ENCODE results near the gene MAP4K4.

The MAP4K4 gene

DNA sequence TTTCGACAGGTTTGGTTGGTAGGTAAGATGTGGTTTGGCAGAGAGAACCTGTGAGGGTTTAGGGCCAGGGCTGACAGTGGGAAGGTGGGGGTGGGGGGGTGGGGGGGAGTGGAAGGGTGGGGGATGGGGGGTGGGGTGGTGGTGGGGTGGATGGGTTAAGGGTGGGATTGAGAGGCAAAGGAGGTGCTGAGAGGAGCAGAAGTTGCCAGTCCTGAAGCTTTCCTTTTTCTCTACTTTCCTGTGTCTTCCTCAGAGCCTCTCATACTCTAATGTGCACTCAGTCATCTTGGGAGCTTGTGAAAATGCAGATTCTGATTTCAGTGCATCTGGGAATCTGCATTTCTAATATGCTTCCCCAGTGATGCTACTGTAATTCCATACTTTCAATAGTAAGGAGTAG lies 21.0 kb downstream of the MAP4K4 start:
- no peak for TF ChIP-seq CTCF (IDR thresholded peaks at IDR 0.05)
- peak overlapping the region; percentile 89 for H3K27ac ChIP-seq
- H3K27me3 ChIP-seq = no peaks in the 10 kb centered on the region
- H3K9me3 ChIP-seq = no peaks in the 10 kb centered on the region
- H3K4me1 ChIP-seq (ENCODE audit: control insufficient read depth in 1 of 2, insufficient read depth in 1 of 2, low read depth in 1 of 2, low read length in 1 of 2) = peaks cover 93 to 100% of the 10 kb centered on the region in 2 experiments
- no peaks in the 10 kb centered on the region for H3K36me3 ChIP-seq
- no peak overlapping the region for H3K4me3 ChIP-seq (ENCODE audit: low read depth in 1 of 2, low read length in 1 of 2)

DNA sequence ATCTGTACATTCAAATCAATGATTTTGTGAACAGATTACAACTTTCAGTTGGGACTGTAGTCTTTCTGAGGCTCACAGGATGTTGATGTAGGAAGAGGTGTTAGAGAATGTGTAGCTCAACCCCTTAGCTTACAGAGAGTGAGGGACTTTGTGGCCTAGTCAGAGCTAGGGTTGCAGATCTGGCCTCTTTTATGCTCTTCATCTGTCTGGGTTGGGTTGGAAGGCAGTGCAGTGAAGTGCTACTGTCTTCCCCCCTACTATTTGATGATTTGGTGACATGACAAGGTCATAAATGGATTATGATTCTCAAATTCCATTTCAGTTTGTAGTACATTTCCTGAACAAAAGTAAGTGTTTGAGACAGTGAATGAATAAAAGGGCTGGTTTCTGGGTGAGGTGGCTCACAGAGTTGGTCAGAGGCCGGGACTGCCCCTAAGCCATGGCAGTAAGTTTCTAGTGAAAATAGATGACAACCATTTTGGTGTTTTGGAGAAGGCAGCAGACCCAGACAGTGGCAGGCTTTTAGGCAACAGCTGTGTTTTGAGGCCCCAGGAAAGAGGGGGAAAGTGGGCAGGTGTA lies 21.6 kb downstream of the MAP4K4 start:
- Histone ChIP-seq H3K36me3 (no peaks in the 10 kb centered on the region), H3K9me3 (no peaks in the 10 kb centered on the region), H3K4me1 (ENCODE audit: control insufficient read depth in 1 of 2, insufficient read depth in 1 of 2, low read depth in 1 of 2, low read length in 1 of 2) (peaks cover 93 to 100% of the 10 kb centered on the region in 2 experiments), H3K4me3 (ENCODE audit: low read depth in 1 of 2, low read length in 1 of 2) (no peak overlapping the region), H3K27ac (peak overlapping the region; percentile 89), H3K27me3 (no peaks in the 10 kb centered on the region)
- TF ChIP-seq CTCF (IDR thresholded peaks at IDR 0.05) = no peak

GRCh38 chr2:101720732-101721131 lies 23.2 kb downstream of the MAP4K4 start:
- H3K4me3 ChIP-seq (ENCODE audit: low read depth in 1 of 2, low read length in 1 of 2) = no peak overlapping the region
- peak overlapping the region; percentile 89 for H3K27ac ChIP-seq
- TF ChIP-seq CTCF (IDR thresholded peaks at IDR 0.05) = no peak
- no peaks in the 10 kb centered on the region for H3K27me3 ChIP-seq
- no peaks in the 10 kb centered on the region for H3K36me3 ChIP-seq
- peaks cover 92 to 99% of the 10 kb centered on the region in 2 experiments for H3K4me1 ChIP-seq (ENCODE audit: control insufficient read depth in 1 of 2, insufficient read depth in 1 of 2, low read depth in 1 of 2, low read length in 1 of 2)
- no peaks in the 10 kb centered on the region for H3K9me3 ChIP-seq

DNA sequence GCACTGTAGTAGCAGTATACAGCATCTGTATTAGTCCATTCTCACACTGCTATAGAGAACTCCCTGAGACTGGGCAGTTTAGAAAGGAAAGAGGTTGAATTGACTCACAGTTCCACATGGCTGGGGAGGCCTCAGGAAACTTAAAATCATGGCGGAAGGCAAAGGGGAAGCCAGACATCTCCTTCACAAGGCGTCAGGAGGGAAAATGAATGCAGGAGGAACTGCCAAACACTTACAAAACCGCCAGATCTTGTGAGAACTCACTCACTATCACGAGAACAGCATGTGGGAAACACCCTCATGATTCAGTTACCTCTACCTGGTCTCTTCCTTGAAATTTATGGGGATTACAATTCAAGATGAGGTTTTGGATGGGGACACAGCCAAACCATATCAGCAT lies 25.4 kb downstream of the MAP4K4 start:
- TF ChIP-seq CTCF (IDR thresholded peaks at IDR 0.05) = no peak
- Histone ChIP-seq H3K4me1 (ENCODE audit: control insufficient read depth in 1 of 2, insufficient read depth in 1 of 2, low read depth in 1 of 2, low read length in 1 of 2) (peaks cover 76 to 82% of the 10 kb centered on the region in 2 experiments), H3K4me3 (ENCODE audit: low read depth in 1 of 2, low read length in 1 of 2) (peak overlapping the region; percentile 9 to 26), H3K9me3 (no peaks in the 10 kb centered on the region), H3K36me3 (no peaks in the 10 kb centered on the region), H3K27me3 (no peaks in the 10 kb centered on the region), H3K27ac (peak overlapping the region; percentile 88)

GRCh38 chr2:101723371-101724124 lies 26.0 kb downstream of the MAP4K4 start:
- H3K4me3 ChIP-seq (ENCODE audit: low read depth in 1 of 2, low read length in 1 of 2) = peak overlapping the region; percentile 9 to 26
- no peaks in the 10 kb centered on the region for H3K27me3 ChIP-seq
- no peaks in the 10 kb centered on the region for H3K36me3 ChIP-seq
- H3K4me1 ChIP-seq (ENCODE audit: control insufficient read depth in 1 of 2, insufficient read depth in 1 of 2, low read depth in 1 of 2, low read length in 1 of 2) = peaks cover 72 to 78% of the 10 kb centered on the region in 2 experiments
- peak overlapping the region; percentile 88 for H3K27ac ChIP-seq
- H3K9me3 ChIP-seq = no peaks in the 10 kb centered on the region
- TF ChIP-seq CTCF (IDR thresholded peaks at IDR 0.05) = no peak

Data from neutrophil (primary cell).